Activated naive CD4-positive, alpha-beta T cell treated with anti-CD3 and anti-CD28 coated beads for 36 hours (primary cell): Measurements from ENCODE around the gene FUBP3. TPM values are rescaled to one million over a fixed set of nuclear protein-coding genes. Genes with fewer than 3 reads are reported as not detected.

Experiments
- CTCF ChIA-PET: fragments of 350-600 bp; sonication (Branson Sonifier 250); formaldehyde crosslinking; loops from one replicate; lab custom pipeline; 2021; ENCODE audit warnings: antibody characterized with exemption; lab: Charles Lee
- DNase-seq: peaks from one replicate; pipeline ENCODE4 v3.0.0-alpha.2; 2020
- H3K27ac Mint-ChIP-seq: one replicate; pipeline ENCODE4 v1.8.0; 2021; ENCODE audit warnings: mild to moderate bottlenecking, mixed read lengths
- H3K27me3 Mint-ChIP-seq: one replicate; pipeline ENCODE4 v1.8.0; 2021; ENCODE audit warnings: low read depth, mixed read lengths
- H3K36me3 Mint-ChIP-seq: one replicate; pipeline ENCODE4 v1.8.0; 2021; ENCODE audit warnings: low read depth, mixed read lengths
- H3K4me1 Mint-ChIP-seq: one replicate; pipeline ENCODE4 v1.8.0; 2021; ENCODE audit warnings: low read depth, mixed read lengths
- H3K4me3 Mint-ChIP-seq: one replicate; pipeline ENCODE4 v1.8.0; 2021; ENCODE audit warnings: mild to moderate bottlenecking, moderate library complexity, mixed read lengths
- H3K9me3 Mint-ChIP-seq: one replicate; pipeline ENCODE4 v1.8.0; 2021; ENCODE audit warnings: mixed read lengths
- intact Hi-C: fragments of 100-400 bp; cut with micrococcal nuclease; formaldehyde crosslinking; loops from one replicate; pipeline ENCODE4 v1.15.1; 2023
- total RNA-seq, 2 experiments: library from RNA; stranded (reverse); gene quantifications; one replicate each; pipeline ENCODE4 v1.2.3, GENCODE V29; 2021

The FUBP3 gene
- total RNA-seq, 2 experiments from 2014 or later, result 29.8 to 32.8 TPM

DNA sequence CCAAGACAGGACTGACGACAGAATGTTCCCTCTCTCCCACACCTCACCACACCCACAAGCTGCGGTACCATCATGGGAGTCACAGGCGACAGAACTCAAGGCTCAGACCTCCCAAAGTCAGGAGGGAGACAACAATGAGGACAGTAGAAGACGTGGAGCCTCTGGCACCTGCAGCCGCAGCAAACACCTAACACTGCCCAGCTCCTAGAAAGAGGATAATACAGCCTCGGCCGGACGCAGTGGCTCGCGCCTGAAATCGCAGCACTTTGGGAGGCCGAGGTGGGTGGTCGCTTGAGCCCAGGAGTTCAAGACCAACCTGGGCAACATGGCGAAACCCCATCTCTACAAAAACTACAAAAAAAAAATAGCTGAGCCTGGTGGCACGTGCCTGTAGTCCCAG is 71.8 kb downstream of the FUBP3 start:
- H3K4me3 Mint-ChIP-seq, result no peak overlapping the region
- intact Hi-C loops, result no loop called here
- H3K27ac Mint-ChIP-seq, result no peak overlapping the region

DNA sequence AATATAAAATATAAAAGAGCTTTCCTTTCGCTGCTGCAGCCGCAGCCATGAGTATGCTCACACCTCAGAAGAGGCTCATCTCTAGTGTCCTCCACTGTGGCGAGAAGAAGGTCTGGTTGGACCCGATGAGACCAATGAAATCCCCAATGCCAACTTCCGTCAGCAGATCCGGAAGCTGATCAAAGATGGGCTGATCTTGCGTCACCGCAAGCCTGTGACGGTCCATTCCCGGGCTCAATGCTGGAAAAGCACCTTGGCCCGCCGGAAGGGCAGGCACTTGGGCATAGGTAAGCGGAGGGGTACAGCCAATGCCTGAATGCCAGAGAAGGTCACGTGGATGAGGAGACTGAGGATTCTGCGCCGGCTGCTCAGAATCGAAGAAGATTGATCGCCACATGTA is 72.4 kb downstream of the FUBP3 start:
- no peak for DNase-seq
- CTCF ChIA-PET, result interaction anchor here (0.6 kb wide), 1 partner anchor 684 kb away, joined by 3 read pairs; no protein-coding TSS in a partner anchor
- no peaks in the 10 kb centered on the region for H3K4me1 Mint-ChIP-seq
- H3K27ac Mint-ChIP-seq, result no peak overlapping the region
- peaks cover 2% of the 10 kb centered on the region for H3K9me3 Mint-ChIP-seq
- no peak overlapping the region for H3K4me3 Mint-ChIP-seq
- peaks cover 20% of the 10 kb centered on the region for H3K27me3 Mint-ChIP-seq
- H3K36me3 Mint-ChIP-seq, result no peaks in the 10 kb centered on the region
- intact Hi-C loops, result no loop called here

More for the DNA sequence above, 71.8 kb downstream of the FUBP3 start:
- H3K36me3 Mint-ChIP-seq, result no peaks in the 10 kb centered on the region
- CTCF ChIA-PET, result no interaction called here
- peaks cover 5% of the 10 kb centered on the region for H3K9me3 Mint-ChIP-seq
- H3K4me1 Mint-ChIP-seq, result no peaks in the 10 kb centered on the region
- peaks cover 15% of the 10 kb centered on the region for H3K27me3 Mint-ChIP-seq
- no peak for DNase-seq

DNA sequence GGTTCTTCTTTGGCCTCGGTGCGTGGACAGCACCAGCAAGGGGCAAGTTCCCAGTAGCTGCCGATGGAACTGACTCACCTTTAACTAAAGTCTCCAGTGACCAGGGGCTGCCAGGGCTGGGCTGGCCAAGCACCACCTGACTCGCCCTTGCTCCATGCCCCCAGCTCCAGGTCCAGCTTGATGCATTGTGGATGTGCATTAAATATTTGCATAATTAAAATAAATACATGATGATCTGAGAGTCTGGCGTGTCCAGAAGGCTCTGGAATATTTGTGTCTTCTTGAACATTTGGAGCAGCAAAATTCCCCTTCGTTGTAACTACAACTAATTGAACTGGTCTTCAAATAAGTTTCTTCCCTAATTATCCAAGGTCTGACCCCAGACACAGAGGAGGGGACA is 75.5 kb downstream of the FUBP3 start:
- Mint-ChIP-seq H3K4me3 (no peak overlapping the region), H3K4me1 (peaks cover 2% of the 10 kb centered on the region), H3K27ac (no peak overlapping the region), H3K9me3 (no peaks in the 10 kb centered on the region), H3K27me3 (peaks cover 37% of the 10 kb centered on the region), H3K36me3 (no peaks in the 10 kb centered on the region)
- CTCF ChIA-PET, result no interaction called here
- intact Hi-C loops, result no loop called here
- DNase-seq, result no peak

DNA sequence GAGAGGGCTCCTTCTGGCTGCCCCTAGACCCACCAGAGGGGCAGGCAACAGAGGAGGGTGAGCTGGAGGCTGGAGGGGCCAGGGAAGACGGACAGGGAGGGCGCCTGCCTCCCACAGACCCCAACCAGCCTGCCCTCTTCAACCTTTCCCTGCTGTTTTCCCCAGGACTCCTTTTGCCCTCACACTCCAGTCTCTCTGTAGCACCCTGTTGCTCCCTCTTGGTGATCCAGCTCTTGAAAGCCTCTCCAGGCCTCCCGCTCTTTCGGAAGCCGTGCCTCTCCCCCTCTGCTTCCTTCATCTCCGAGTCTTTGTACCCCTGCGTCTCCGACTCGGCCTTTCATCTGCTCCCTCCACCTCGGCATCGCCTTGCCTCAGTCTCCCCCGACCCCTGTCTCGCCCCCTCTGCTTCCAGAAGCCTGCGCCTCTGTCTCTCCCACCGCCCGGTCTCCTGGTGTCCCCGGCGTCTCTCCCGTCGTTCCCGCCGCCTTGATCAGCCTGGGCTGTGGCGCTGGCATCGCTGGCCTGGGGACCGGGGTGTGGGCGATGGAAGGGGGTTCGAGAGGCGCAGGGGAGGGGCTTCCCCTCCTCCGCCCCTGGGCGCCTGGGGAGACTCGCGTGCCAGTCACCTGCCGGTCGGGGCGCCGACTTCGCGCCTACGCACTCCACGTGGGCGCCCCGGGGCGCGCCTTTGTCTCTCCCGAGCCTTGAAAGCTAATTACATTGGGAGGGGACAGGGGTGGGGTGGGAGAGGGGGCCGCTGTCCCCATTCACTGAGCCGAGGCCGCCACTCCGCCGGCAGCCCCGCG is 79.7 kb downstream of the FUBP3 start:
- no peaks in the 10 kb centered on the region for H3K36me3 Mint-ChIP-seq
- no peak overlapping the region for H3K27ac Mint-ChIP-seq
- H3K27me3 Mint-ChIP-seq, result peaks cover 64% of the 10 kb centered on the region
- DNase-seq, result no peak
- H3K4me1 Mint-ChIP-seq, result peaks cover 20% of the 10 kb centered on the region
- intact Hi-C loops, result no loop called here
- CTCF ChIA-PET, result no interaction called here
- H3K9me3 Mint-ChIP-seq, result no peaks in the 10 kb centered on the region
- no peak overlapping the region for H3K4me3 Mint-ChIP-seq

DNA sequence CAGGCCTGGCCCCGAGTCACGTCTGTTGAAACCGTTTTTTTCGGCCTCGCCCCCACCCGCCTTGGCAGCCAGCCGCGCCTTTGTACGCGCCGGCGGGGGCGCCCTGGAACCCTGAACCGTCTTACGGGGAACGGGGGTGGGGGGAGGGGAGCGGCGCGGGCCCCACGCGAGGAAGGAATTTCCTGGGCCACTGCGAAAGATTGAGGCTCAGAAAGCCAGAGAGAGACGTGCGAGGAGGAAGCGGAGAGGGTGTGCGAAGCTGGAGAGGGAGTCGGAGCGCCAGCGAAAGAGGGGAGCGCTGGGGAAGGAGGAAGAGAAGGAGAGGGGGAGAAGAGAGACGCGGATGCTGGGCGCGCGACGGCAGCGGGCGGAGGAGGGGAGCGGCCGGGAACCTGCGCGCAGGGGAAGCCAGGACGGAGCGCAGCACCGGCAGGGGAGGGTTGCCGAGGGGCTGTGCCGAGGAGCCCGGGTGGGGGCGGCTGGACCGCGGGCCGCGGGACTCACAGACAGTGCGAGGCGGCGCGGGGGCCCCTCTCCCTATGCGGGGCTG is 80.4 kb downstream of the FUBP3 start:
- H3K9me3 Mint-ChIP-seq, result no peaks in the 10 kb centered on the region
- no peaks in the 10 kb centered on the region for H3K36me3 Mint-ChIP-seq
- no peak overlapping the region for H3K4me3 Mint-ChIP-seq
- CTCF ChIA-PET, result no interaction called here
- intact Hi-C loops, result no loop called here
- DNase-seq, result no peak
- peaks cover 23% of the 10 kb centered on the region for H3K4me1 Mint-ChIP-seq
- no peak overlapping the region for H3K27ac Mint-ChIP-seq
- peaks cover 68% of the 10 kb centered on the region for H3K27me3 Mint-ChIP-seq

DNA sequence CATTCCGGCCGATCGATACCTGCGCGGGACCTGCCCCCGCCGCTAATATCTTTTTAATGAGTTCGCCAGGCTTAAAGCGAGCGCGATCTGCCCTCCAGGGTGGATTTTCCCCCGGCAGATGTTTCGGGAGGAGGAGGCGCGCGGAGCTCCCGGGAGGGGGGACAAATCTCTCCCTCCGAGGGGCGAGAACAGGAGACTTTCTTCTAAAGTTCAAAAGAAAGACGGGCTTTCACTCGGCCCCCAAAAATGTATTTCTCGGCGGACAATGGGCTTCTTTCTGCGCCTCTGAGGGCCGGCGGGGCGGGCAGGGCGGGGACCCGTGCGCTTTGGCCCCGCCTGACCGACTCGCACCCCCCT is 80.9 kb downstream of the FUBP3 start:
- Mint-ChIP-seq H3K4me1 (peaks cover 25% of the 10 kb centered on the region), H3K9me3 (no peaks in the 10 kb centered on the region), H3K27me3 (peaks cover 68% of the 10 kb centered on the region), H3K4me3 (no peak overlapping the region), H3K36me3 (no peaks in the 10 kb centered on the region), H3K27ac (no peak overlapping the region)
- DNase-seq, result no peak
- CTCF ChIA-PET, result no interaction called here
- intact Hi-C loops, result no loop called here

DNA sequence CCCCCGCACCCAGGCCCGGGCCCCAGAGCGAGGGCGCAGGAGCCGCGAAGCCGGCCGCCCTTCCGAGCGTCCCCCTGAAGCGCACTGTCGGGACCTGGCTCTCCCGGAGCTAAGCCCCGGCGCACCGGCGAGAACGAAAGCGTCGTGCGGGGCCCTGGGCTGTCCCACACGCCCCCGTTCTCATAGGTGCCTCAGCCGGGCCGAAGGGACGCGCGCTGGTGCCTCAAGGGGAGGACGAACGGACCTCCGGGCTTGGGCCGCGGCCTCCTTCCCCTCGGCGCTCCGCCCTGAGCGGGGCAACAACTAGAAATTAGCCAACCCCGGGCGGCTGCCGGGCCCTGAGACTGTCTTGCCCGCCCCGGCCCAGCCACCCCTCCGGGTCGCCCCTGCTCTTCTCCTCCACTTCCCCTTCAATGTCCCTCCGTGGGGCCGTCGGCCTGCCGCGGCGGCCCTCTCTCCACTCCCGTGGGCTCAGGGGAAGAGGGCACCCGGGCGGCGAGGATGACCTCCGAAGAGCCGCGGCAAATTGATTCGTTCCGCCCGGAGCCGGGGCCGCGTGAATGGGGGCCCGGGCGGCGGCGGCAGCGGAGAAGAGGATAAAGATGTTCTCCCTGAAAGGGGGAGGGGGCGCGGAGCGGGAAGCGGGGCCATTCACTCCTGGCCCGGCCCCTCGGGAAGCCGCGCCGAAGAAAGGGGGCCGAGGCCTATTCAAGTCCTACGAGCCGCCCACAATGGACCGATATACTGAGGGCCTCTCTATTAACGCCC is 81.5 kb downstream of the FUBP3 start:
- intact Hi-C loops, result no loop called here
- peaks cover 68% of the 10 kb centered on the region for H3K27me3 Mint-ChIP-seq
- no peak for DNase-seq
- CTCF ChIA-PET, result no interaction called here
- H3K27ac Mint-ChIP-seq, result no peak overlapping the region
- no peak overlapping the region for H3K4me3 Mint-ChIP-seq
- no peaks in the 10 kb centered on the region for H3K9me3 Mint-ChIP-seq
- H3K4me1 Mint-ChIP-seq, result peaks cover 28% of the 10 kb centered on the region
- H3K36me3 Mint-ChIP-seq, result no peaks in the 10 kb centered on the region

DNA sequence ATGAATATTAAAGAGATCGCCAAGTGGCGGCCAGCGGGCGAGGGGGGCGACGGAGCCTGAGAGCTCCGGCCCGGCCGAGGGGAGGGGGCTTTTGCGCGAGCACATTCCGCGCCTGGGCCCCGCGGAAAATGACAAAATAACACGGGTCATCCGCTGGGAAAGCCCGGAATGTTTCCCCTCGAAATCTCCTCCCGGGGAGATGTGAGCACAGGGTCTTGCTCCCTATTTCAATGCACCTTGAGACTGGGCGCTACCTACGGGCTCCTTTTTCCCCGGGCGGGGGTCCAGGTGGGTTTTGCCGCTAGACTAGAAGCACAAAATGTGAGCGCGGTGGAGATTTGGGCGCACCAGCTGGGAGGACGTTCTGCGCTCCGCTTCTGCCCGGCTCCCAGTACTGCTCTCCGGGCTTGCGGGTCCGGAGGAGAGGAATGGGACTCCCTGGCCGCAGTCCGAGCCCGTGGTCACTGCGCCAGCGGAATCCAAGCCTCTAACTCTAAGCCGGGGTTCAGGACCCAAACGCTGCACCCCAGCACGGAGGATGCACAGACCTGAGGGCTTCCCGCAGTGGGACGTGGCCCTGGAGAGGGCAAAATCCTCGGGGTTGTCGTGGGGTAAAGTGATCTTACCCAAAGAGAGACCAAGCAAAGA is 82.2 kb downstream of the FUBP3 start:
- CTCF ChIA-PET, result no interaction called here
- H3K27ac Mint-ChIP-seq, result no peak overlapping the region
- H3K4me1 Mint-ChIP-seq, result peaks cover 31% of the 10 kb centered on the region
- H3K4me3 Mint-ChIP-seq, result no peak overlapping the region
- H3K27me3 Mint-ChIP-seq, result peaks cover 65% of the 10 kb centered on the region
- no peaks in the 10 kb centered on the region for H3K36me3 Mint-ChIP-seq
- no peaks in the 10 kb centered on the region for H3K9me3 Mint-ChIP-seq
- intact Hi-C loops, result loop anchor here (1.0 kb wide), 1 partner anchor 21 kb away; no protein-coding TSS in a partner anchor
- no peak for DNase-seq

DNA sequence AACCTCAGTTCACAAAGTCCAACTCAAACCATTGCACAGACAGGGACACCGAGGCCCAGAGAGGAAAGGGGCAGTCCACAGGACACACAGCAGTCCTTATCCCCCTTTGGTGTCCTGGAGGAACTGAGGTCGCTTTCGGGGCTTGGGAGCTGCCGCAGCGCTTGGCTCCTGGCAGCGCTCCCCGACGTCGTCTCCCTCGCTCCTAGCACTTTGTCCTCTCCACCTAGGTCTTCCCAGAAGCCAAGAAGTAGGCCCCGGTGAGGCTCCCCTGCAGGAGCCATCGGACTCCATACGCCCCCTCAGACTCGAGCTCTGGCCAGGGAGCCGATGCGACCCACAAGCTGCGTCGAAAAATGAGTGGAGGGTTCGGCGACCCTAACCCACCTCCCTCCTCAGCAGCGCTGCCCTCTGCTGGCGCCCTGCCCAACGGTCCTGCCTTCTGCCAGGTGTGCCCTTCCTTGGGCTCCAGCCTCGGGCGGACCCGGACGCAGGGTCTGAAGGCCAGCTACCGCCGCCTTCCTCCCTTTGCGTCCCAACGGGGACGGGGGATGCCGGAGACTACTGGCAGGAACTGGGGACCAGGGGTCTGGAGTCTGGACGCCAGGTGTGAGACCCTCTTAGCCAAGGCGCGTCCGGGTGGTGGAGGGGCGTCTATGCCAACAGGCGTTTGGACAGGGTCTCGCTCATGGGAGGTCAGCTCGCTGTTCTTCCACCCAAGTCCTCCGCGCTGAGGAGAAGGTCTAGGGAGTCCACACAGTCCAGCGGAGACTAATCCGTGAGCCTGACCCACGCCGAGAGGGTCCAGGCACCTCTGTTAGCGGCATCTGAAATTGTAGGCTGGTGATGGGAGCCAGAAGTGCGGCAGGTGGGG is 83.0 kb downstream of the FUBP3 start:
- no peaks in the 10 kb centered on the region for H3K9me3 Mint-ChIP-seq
- no peak for DNase-seq
- no peak overlapping the region for H3K4me3 Mint-ChIP-seq
- intact Hi-C loops, result loop anchor here (1.0 kb wide), 1 partner anchor 20 kb away; no protein-coding TSS in a partner anchor
- no peak overlapping the region for H3K27ac Mint-ChIP-seq
- H3K27me3 Mint-ChIP-seq, result peaks cover 66% of the 10 kb centered on the region
- CTCF ChIA-PET, result interaction anchor here (1.0 to 1.3 kb wide), 2 partner anchors 21 to 23 kb away, joined by 3 read pairs; no protein-coding TSS in a partner anchor
- peaks cover 31% of the 10 kb centered on the region for H3K4me1 Mint-ChIP-seq
- no peaks in the 10 kb centered on the region for H3K36me3 Mint-ChIP-seq

DNA sequence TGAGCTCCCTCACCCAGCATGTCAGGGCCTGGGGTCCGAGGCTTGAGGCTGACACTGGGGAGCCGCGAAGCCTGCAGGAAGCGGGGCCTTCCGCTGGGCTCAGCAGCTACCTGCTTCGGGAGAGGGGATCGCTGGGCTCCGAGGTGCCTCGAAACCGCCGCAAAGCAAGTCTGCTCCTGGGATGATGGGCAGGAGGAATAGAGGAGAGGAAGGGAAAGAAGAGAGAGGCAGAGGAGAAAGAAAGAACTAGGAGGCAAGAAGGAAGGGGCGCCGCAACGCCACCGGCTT is 83.5 kb downstream of the FUBP3 start:
- intact Hi-C loops, result loop anchor here (1.0 kb wide), 1 partner anchor 19 kb away; no protein-coding TSS in a partner anchor
- H3K36me3 Mint-ChIP-seq, result no peaks in the 10 kb centered on the region
- H3K4me3 Mint-ChIP-seq, result peak overlapping the region; percentile 42
- no peaks in the 10 kb centered on the region for H3K9me3 Mint-ChIP-seq
- H3K27me3 Mint-ChIP-seq, result peaks cover 66% of the 10 kb centered on the region
- no peak for DNase-seq
- CTCF ChIA-PET, result interaction anchor here (1.0 to 1.3 kb wide), 2 partner anchors 20 to 22 kb away, joined by 3 read pairs; no protein-coding TSS in a partner anchor
- H3K27ac Mint-ChIP-seq, result no peak overlapping the region
- peaks cover 31% of the 10 kb centered on the region for H3K4me1 Mint-ChIP-seq

DNA sequence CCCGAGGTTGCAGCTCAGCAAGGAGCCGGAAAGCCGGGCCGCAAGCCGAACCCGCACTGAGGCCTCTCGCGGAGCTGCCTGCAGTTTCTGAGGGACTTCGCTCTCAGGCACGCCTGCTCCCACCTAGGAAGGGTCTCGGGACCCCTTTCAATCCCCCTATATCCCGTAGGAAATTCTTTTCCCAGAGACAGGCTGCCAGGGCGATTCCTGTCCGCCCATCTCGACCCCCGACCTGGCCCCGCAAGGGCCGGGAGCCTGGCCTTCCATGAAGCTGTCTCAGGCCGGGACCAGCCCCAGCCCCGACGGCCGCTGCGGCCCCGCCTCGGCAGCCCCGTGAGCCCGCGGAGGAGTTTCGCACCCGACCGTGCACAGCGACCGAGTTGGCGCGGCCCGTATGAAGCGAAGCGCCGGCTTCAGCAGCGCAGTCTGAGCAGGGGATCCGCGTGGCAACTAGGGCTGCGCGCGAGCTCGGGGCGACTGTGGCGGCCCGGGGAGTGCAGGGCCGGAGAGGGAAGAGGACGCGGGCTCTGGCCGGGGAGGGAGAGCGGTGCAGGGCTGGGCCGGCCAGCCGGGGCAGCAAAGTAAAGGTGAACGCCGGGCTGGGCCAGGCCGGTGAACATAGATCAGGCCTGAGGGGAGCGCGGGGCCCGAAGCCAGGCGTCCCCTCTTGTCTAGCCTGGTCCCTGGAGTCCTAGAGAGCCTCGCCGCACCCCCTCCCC is 84.0 kb downstream of the FUBP3 start:
- H3K27ac Mint-ChIP-seq, result no peak overlapping the region
- DNase-seq, result no peak
- H3K27me3 Mint-ChIP-seq, result peaks cover 66% of the 10 kb centered on the region
- intact Hi-C loops, result no loop called here
- no peaks in the 10 kb centered on the region for H3K36me3 Mint-ChIP-seq
- peaks cover 31% of the 10 kb centered on the region for H3K4me1 Mint-ChIP-seq
- H3K9me3 Mint-ChIP-seq, result no peaks in the 10 kb centered on the region
- CTCF ChIA-PET, result interaction anchor here (1.0 to 1.3 kb wide), 2 partner anchors 20 to 22 kb away, joined by 3 read pairs; no protein-coding TSS in a partner anchor
- no peak overlapping the region for H3K4me3 Mint-ChIP-seq
